GM21447 (cell line): ENCODE measurements around the gene TMEM123.
A peak's percentile ranks its signal among the peaks of the same experiment; 100 is the strongest.

ENCODE experiments used
- ATAC-seq: cut with Tn5 transposase; IDR thresholded peaks from one replicate; pipeline ENCODE4 v1.9.1; 2021; ENCODE audit not compliant: unreplicated experiment

The TMEM123 gene

DNA sequence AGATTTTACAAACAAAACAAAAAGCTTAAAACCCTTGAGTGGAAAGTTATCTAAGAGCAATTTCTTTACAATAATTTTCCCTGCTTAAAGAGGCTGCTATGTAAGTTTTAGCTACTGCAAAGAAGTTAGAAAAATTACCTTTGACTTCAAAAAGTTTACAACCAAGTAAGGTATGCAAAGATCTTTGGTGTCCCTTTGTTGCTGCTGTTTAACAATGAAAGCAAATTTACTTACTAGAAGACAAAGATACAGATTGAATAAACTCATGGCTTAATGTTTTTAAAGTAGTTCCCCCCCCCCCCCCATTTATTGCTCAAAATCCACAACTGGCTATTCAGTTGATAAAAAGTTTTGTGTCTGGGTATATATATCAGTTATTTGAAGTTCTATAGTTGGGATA lies 26.0 kb downstream of the TMEM123 start:
- no peak for ATAC-seq

DNA sequence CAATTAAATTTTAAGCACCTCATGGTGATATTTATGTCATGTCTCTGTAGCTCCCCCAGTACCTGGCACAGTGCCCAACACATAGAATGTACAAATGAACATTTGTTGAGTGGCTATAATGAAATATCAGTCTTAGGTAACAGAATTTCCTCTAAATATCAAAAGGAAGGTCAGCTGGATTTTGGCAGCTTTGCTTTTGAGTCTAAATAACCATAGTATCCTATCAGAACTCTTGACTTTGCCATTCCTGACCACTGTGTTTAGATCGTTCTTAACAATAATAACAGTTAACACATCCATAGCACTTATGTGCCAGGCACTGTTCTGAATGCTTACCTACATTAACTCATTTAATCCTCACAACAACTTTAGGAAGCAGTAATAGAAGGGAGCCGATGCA lies 26.6 kb downstream of the TMEM123 start:
- no peak for ATAC-seq

DNA sequence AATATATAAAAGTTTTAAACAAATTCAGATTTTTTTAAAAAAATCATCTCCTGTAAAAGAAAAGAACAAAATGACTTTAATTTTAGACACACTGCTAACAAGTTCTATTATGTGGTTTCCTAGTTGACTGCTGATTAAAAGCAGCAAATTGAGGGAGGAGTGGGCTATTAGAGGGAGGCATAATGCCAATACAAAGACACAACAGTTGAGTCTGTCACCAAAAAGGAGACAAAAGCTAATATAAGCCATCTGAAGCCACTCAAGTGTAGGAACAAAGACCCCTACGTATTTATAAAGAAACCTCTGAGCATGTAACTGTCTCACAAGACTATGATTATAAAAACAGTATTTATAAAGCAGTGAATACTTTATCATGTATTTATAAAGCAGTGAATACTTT lies 28.6 kb downstream of the TMEM123 start:
- ATAC-seq: no peak

DNA sequence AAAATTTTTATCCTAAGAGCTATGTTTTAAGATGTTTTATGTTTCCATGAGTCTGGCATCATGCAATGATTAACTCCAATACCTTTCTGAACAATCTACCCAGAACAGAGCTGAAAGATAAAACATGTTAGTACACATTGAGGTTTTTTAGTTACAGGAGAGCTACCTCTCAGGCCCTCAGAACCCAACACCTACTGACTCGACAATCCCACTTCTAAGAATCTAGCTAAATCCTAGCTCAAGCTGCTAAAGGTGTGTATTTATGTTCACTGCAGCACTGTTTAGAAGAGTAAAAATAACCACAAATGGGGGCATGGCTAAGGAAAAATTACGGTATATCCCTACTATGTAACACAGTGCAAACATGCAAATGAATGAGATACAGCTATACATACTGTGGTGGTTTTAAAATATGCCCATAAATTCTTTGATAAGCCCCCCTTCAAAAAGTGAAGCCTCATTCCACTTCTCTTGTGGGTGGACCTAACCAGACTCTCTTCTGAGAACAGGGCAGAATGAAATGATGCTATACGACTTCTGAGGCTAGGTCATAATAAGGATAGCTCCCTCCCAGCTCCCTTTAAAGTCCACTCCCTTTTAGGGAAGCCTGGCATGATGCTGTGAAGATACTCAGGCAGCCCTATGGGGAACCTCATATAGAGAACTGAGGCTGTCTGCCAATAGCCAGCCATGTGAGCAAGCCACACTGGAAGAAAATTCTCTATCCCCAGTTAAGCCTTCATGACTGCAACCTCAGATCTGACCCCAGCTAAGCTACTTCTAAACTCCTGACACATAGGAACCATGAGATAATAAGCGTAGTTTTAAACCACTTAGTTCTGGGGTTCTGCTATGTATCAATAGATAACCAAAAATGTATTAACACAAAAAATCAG lies 29.5 kb downstream of the TMEM123 start:
- ATAC-seq: no peak

DNA sequence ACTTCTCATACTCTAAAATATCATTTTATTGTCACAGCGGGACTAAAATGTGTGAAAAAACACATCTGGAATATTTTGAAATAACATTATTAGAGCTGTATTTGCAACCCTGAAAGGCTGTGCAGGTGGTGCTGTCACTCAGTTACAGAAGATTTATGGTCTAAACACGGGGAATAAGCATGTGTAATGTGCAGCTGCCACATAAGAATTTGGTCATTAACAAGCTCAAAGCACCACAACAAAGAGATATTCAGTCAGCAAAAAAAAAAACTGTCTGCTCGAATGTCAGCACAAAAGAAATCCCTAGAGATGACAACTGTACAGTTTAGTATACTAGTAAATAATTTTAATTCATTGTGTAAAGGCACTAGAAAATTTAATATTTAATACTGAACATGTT lies 31.3 kb downstream of the TMEM123 start:
- no peak for ATAC-seq

DNA sequence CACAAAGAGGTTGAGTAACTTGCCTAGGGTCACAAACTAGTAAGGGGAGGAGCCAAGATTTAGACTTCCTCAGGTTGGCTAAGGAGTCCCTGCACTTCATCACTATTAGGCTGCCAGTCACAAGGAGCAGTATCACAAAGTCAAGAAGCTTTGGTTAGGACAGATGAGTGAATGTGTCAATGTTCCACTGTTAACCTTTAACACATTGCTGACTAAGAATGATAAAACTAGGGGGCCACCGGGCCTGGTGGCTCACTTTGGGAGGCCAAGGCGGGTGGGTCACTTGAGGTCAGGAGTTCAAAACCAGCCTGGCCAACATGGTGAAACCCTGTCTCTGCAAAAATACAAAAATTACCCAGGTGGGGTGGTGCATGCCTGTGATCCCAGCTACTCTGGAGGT lies 32.0 kb downstream of the TMEM123 start:
- ATAC-seq: peak; percentile 87

DNA sequence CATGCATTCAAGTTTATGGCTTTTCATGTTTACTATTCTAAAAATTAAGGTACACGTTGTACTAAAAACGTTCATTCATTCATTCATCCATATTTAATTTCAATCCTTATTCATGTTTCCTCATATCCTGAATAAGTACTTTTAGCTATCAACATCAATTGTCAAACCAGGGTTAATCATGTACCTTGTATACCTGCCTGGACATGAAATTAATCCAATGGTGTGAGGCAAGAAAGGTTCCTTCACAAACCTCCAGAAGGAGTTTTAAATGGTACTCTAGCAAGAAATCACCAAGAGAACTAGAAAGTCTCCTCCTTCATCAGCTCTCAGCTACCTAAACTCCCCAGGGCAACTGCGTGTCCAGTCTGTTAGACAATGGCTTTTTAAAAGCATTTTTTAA lies 33.4 kb downstream of the TMEM123 start:
- ATAC-seq: no peak

DNA sequence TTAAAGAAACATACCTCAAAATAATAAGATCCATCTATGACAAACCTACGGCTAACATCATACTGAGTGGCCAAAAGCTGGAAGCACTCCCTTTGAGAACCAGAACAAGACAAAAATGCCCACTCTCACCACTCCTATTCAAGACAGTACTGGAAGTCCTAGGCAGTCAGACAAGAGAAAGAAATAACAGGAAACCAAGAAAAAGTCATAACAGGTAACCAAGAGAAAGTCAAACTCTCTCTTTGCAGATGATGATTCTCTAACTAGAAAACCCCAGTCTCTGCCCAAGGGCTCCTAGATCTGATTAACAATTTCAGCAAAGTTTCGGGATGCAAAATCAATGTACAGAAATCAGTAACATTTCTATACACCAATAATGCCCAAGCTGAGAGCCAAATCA lies 35.6 kb downstream of the TMEM123 start:
- no peak for ATAC-seq

DNA sequence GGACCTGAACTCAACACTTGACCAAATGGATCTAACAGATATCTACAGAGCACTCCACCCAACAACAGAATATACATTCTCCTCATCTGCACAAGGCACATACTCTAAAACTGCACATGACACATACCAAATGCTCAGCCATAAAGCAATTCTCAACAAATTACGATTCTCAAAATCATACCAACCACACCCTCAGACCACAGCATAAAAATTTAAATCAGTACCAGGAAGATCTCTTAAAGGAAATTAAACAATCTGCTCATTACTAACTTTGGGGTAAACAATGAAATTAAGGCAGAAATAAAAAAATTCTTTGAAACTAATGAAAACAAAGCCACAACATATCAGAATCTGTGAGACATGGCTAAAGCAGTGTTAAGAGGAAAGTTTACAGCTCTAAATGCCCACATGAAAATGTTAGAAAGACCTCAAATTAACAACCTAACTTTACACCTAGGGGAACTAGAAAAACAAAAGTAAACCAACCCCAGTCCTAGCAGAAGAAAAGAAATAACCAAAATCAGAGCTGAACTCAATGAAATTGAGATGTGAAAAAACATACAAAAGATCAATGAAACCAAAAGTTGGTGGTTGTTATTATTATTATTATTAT lies 37.2 kb downstream of the TMEM123 start:
- ATAC-seq: no peak

DNA sequence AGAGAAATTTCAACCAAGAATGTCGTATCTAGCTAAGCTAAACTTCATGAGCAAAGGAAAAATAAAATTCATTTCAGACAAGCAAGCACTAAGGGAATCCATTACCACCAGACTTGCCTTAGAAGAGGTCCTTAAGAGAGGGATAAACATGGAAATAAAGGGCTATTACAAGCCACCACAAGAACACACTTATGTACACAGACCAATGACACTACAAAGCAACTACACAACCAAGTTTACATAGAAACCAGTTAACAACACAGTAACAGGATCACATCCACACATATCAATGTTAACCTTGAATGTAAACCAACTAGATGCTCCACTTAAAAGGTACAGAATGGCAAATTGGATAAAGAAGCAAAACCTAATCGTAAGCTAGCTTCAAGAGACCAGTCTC lies 38.0 kb downstream of the TMEM123 start:
- no peak for ATAC-seq

DNA sequence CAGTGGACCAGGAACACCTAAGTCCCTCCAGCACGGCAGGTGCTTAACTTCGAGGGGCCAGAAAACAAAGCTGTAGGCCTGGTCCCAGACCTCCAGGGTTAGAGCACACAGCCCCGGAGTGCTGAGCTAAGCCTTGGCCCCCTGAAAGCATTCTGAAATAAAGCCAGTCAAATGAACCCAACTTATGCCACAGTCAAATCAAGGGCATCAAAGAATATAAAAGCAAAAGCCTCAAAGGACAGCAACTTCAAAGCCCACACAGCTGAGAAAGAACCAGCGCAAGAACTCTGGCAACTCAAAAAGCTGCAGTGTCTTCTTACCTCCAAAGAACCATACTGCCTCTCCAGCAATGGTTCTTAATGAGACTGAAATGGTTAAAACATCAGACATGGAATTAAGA lies 39.1 kb downstream of the TMEM123 start:
- ATAC-seq: no peak

DNA sequence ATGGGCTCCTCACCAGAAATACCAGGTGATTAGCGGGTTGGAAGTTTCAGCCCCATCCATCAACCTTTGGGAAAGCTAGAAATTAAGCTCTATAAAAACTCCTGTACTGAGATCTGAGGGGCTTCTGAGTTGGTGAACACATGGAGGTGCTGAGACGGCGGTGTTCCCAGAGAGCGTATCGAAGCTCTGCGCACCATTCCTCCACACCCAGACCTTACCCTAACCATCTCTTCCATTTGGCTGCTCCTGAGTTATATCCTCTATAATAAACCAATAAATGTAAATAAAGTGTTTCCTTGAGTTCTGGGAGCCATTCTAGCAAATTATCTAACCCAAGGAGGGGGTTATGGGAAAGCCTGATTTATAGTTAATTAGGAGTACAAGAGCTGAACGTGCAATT lies 41.4 kb downstream of the TMEM123 start:
- ATAC-seq: no peak

DNA sequence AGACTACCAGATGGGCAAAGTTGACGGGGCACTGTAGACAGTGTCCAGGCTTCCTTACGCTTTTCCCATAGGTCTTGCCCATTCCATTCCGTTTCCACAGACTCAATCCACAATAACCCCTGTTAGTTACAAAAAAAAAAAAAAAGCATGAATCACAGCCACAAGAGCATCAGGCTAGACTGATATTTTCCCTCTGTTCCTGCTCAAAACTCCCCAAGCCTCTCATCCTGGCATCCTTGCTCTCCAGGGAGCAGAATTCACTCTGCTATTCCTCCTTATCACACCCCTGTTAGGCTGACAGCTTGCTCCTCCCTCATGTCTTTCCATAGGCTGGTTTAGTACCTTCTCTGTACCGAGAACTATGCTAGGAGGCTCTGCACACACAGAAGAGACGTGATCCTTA lies 42.2 kb downstream of the TMEM123 start:
- no peak for ATAC-seq

DNA sequence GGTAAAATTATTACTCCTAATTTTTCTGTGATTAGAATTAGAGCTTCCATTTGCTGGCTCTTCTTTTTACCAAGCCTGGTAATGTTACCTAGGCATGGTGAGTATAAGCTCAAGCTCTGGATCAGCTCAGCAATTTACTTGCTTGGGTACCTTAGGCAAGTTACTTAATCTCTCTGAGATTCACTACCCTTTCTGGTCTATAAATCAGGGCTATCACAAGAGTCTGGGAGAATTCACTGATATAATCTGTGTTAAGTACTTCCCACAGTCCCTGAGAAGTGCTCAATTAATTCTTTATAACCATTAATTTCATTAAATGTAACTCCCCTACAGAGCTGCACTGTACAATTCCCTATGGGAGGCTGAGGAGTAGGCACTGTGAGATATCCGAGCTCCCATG lies 44.2 kb downstream of the TMEM123 start:
- ATAC-seq: no peak

DNA sequence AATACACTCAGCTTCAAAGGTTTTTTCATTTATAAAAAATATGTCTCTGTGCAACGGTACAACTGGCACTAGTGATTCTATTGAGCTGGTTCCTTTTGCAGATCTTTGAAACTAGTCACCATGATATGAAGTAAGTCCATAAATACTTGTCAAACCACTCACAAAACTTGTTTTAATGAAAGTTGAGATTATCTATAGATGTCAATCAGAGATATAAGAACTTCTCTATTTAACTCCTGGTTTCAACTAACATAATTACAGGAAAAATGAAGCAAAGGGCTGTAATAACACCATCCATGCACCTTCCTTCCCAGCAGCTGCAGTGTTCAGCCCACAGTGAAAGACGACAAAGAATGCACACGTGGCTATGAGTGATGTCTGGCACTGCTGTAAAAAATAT lies 44.7 kb downstream of the TMEM123 start:
- ATAC-seq: no peak

DNA sequence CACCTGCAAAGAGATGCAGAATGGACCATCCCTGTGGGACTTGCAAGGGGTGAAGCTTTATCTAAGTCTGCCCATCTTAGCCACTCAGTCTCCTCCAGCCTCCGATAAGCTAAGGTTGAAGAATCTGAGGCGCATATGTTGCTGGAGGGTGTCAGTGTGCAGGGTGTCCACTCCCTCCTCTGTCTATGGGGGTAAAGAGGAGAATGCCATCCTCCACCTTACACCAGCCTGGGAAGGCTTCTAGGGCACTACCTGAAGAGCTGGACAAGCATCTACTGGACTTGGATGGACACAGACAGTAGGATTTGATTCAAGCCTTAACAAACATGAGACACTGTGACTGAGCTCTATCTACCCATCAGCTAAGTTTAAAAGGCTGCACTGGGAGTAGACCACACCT lies 46.5 kb downstream of the TMEM123 start:
- no peak for ATAC-seq

DNA sequence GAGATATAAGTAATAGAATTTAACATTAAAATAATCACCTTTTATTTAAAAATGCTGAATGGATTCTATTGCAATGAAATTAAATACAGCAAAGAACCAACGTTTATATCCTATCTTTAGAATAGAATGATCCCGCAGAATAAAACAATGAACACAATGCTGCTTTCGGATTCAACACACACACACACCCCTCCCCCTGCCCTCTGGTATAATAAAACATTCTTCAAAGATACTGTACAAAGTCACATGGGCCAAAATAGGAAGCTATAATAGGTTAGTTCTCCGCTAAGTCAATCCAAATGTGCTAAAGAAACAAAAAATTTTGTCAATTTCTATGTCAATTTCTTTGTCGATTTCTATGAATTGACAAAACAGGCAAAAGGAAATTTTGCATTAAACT lies 47.1 kb downstream of the TMEM123 start:
- ATAC-seq: no peak

DNA sequence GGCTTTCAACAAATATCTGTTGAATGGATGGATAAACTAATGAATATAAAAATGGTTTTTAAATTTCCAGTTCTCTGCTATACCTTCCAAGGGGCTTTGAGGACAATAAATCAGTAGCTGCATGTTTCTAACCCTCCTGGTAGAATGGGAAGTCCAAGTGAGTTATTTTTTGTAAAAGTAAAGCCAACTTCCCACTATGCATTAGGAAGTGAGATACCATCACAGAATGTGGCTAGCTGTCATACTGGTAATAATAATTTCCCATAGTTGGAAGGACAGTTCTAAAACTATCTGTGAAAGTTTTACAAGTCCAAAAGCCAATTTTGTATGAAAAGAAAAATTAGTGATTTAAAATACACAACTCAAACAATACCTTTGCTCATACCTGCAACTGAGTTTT lies 50.0 kb downstream of the TMEM123 start:
- ATAC-seq: no peak

DNA sequence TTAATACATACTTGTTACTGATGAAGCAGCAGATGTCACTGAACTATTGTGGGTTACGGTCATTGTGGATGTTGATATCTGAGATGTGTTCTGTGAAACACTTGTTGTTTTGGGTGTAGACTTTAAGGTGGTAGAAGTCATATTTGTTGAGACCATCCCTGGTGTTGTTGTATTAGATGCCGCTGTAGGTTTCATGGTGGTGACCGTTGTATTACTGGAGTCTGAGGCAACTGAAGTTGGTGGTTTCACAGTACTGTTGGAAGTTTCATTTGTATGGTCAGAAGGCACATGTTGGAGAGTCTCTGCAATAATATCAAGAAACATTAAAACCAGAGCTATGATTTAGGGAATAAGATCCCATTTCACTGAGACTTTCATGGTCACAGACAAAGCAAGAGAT lies 50.7 kb downstream of the TMEM123 start:
- no peak for ATAC-seq

DNA sequence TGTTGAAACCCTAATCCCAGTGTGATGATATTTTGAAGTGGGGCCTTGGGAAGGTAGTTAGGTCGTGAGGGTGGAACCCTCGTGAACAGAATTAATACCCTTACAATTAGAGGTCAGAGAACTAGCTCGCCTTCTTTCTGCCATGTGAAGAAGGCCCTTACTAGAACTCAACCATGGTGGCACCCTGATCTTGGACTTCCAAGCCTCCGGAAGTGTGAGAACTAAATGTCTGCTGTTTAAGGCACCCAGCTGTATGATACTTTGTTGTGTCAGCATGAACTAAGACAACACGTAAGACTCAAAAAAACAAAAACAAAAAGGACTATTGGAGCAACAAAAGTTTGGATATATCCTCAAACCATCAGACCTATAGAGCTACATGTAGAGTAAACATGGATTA lies 52.0 kb downstream of the TMEM123 start:
- ATAC-seq: no peak

DNA sequence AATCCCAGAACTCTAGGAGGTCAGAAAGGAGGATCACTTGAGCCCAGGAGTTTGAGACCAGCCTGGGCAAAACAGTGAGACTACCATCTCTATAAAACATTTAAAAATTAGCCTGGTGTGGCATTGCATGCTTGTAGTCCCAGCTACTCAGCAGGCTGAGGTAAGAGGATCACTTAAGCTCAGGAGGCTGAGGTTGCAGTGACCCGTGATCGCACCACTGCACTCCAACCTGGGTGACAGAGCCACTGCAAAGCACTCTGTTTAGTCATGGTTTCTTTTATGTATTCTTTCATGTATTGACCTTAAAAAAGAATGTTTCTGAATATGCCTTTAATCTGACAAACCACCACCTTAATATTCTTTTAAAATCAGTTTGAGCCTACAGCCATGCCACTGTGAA lies 53.4 kb downstream of the TMEM123 start:
- ATAC-seq: no peak

DNA sequence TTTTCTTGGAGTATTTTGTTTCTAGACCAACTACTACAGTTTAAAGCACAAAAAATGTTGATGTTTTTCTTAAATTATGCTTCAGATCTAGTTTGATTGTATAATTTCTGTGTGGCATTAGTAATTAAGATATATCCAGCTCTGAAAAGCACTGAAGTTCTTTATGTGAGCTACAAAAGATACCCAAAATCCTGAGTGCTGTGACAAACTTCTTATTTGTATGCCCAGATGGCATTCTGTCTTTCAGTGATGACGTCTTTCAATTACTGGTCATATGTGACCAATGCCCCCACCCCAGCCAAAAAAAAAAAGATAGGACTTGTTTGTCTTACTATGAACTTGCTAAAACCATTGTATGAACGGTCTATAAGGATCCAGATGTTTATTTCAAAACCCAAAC lies 54.3 kb downstream of the TMEM123 start:
- ATAC-seq: no peak
